Measurements from ENCODE around the gene PLXNA2. TPM values are rescaled to one million over a fixed set of nuclear protein-coding genes. Genes with fewer than 3 reads are reported as not detected.

The PLXNA2 gene
- polyA plus RNA-seq, 1 donor from 2014 or later = 0.15 TPM

DNA sequence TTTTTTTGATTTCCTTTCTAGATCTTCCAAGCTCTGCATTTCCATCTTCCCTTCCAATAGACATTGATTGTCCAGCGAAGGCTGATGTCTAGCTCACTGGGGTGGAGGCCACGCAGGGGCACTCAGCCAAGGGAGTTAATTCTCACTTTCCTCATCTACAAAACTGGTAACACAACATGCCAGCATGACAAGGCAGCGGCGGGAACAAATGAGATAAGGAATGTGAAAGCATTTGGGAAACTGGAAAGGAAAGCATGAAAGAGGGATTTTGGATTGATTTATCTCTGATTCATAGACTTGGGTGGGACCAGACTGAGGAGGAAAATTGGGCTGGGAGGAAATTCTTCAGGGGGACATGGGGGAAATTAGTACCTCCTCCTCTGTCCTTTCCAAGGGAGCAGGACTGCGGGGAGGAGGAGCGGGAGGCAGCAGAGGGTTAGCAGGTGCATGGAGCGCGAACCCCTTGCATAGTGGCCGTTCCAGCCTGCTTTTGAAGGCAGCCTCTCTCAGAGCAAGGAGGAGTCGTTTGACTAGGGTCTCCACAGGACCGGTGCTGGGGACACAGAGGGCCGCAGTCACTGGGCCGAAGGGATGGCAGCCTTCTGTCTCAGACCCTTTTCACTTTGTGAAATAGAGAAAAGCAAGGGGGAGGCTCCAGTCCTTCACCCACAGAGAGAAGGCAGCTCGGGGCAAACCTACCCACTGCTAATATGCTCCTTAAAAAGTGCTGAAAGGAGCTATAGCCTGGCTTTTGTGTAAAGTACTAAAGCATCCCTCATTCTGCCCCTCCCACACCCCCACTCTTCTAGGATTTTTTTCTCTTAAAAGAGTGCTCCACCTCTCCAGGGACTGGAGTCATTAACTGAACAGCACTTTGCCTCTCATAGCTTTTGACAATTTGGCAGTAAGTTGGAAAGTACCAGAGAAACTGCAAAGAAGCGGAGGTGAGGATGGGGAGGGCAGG, 89.2 kb downstream of the PLXNA2 start:
- Mint-ChIP-seq H3K9me3 (no peaks in the 10 kb centered on the region), H3K27ac (no peak overlapping the region)

DNA sequence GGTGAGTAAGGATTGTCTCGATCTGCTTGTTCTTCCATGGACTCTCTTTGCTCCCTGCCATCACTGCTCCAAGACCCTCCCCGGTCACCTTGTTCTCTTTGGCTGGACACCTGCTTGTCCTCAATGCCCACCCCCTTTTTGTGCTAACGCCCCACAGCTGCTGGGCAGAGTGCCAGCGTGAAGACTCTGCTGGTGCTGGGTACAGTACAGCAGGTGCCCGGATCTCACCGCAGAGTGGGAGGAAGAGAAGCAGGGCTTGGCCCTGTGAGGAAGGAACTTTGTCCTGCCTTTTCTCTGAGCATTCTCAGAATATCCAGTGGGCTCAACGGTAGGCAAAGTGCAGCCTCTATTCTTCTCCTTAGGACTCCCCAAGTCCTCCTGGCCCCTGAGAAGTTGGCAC, 90.1 kb downstream of the PLXNA2 start:
- H3K4me1 Mint-ChIP-seq = no peaks in the 10 kb centered on the region
- H3K27me3 Mint-ChIP-seq = peaks cover 3% of the 10 kb centered on the region
- H3K27ac Mint-ChIP-seq = no peak overlapping the region
- H3K9me3 Mint-ChIP-seq = no peaks in the 10 kb centered on the region
- no peak overlapping the region for H3K4me3 Mint-ChIP-seq
- H3K36me3 Mint-ChIP-seq = no peaks in the 10 kb centered on the region

More for the DNA sequence above, 89.2 kb downstream of the PLXNA2 start:
- Mint-ChIP-seq H3K4me1 (no peaks in the 10 kb centered on the region), H3K4me3 (no peak overlapping the region), H3K27me3 (peaks cover 9% of the 10 kb centered on the region), H3K36me3 (no peaks in the 10 kb centered on the region)

DNA sequence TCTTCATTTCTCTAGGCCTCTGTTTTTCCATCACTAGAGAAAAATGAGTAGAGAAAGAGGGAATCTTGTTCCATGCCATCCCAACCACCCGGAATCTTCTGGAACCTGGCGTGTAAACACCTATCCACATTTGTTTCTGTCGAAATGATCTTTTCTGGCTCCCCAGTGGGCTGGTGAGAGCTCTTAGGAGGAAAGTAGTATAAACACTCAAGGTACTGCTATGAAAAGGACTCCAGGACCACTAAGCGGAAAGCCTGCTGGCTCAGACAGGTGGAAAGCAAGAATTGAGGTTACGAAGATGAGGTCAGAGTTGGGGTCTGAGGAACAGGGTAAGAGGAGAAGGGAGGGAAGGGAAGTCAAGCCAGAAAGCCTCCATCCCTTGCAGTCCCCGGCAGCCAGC, 90.8 kb downstream of the PLXNA2 start:
- Mint-ChIP-seq H3K27me3 (peaks cover 3% of the 10 kb centered on the region), H3K36me3 (no peaks in the 10 kb centered on the region), H3K27ac (no peak overlapping the region), H3K4me3 (no peak overlapping the region), H3K9me3 (no peaks in the 10 kb centered on the region), H3K4me1 (no peaks in the 10 kb centered on the region)

DNA sequence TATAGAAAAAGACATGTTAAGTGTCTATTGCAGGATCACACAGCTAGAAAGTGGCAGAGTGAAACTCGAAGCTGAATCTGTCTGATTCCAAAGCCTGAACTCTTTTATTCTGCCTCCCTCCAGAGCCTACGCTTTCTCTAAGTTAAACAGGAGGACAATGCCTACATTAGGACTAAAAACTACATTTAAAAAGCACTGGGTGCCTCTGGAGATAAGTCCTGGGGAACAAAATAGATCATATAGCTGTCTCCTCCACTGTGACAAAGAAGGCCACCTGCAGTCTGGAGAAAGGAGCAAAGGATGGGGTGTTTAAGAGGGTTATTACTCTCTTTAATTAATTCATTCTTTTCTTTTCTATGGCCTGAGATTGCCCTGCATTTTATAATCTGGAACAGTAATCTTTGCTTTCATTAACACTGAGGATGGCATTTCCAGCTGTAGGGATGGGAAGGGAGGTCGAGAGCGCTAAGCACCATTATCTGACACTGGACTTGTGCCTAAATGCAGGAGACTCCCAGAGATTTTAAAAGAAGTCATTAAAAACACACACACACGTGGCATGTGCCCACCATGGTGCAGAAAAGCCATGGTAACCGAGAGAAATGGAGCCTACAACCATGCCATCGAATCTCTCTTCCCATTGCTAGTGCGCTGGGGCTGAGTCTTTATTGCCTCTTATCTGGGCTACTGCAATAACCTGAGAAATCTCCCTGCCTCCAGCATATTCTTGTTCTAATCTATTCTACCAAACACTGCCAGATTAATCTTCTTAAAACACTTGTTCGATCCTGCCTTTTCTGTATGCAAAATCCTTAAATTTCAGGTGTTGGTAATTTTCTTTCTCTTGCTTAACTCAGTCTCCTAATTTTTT, 92.2 kb downstream of the PLXNA2 start:
- no peak overlapping the region for H3K27ac Mint-ChIP-seq
- H3K4me1 Mint-ChIP-seq = no peaks in the 10 kb centered on the region
- no peaks in the 10 kb centered on the region for H3K27me3 Mint-ChIP-seq
- H3K36me3 Mint-ChIP-seq = no peaks in the 10 kb centered on the region
- no peaks in the 10 kb centered on the region for H3K9me3 Mint-ChIP-seq
- no peak overlapping the region for H3K4me3 Mint-ChIP-seq

DNA sequence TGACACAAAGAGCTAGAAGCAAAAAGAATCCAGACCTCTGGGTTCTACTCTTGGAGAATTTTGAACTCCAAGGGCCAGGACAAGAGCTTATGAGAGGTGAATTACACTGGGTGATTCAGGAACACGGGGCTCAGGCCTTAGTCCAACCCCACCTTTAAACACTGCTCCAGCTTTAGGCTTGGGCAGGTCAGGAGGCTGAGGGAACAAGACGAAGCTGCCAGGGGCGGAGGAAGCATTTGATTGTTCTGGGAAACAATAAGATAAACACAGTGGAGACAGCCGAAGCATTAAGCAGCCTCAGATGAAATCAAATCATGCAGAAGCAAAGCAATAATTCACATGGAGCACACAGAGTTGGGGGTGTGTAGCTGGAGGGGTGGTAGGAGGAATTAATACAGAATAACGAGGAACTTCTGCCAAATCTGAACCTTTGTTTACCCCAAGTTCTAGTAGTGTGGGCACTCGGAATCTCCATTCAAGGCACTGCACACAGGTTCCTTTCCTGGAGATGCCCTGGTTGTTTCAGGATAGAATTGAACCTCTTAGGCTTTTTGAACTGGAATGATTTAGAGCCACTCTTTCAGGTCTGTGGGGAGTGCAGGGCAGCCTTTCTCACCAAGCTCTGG, 93.2 kb downstream of the PLXNA2 start:
- Mint-ChIP-seq H3K27ac (no peak overlapping the region), H3K27me3 (no peaks in the 10 kb centered on the region), H3K4me3 (no peak overlapping the region), H3K9me3 (no peaks in the 10 kb centered on the region), H3K4me1 (no peaks in the 10 kb centered on the region), H3K36me3 (no peaks in the 10 kb centered on the region)

DNA sequence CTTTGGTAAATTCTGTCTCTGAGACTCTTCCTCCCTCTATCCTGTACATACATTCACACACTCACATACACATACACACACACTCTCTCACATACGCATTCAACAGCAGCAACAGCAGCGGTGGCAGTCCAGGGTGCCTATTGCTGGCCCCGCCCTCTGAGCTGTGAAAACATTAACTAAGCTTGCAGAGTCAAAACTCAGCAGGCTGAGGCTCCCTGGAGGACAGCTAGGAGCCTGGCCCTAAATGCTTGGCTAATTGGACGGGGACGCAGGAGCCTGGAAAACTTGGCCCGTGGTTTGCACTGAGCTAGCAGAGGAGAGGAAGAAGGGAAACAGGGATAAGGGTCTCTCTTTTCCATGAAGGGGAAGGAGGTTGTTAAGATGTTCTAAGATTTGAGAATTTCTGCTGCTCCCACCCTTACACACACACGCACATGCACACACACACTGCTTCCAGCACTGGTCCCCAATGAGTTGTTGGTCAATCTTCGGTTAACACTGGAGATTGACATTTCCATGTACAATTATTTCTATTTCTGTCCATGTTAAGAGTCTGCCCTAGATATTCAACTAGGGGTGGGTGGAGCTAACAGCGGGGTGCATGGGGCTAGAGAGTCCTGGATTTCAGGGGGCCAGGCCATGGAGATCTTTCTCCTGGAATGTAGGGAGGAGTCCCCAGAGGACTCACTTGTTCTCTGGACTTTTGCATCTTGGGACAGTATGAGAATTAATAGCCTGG, 94.2 kb downstream of the PLXNA2 start:
- Mint-ChIP-seq H3K27me3 (no peaks in the 10 kb centered on the region), H3K4me3 (no peak overlapping the region), H3K36me3 (no peaks in the 10 kb centered on the region), H3K4me1 (no peaks in the 10 kb centered on the region), H3K9me3 (no peaks in the 10 kb centered on the region), H3K27ac (no peak overlapping the region)

DNA sequence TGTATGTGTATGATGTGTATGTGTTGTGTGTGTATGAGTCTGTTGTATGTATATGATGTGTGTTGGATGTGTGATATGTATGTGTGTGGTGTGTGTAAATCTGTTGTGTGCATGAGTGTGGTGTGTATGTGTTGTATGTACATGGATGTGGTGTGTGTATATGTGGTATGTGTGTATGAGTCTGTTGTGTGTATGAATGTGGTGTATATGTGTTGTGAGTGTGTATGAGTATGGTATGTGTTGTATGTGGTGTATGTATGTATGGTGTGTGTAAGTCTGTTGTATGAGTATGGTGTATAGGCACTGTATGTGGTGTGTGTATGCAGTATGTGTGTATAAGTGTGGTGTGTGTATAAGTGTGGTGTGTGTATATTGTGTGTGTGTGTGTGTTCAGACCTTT, 95.0 kb downstream of the PLXNA2 start:
- H3K4me3 Mint-ChIP-seq = no peak overlapping the region
- H3K4me1 Mint-ChIP-seq = no peaks in the 10 kb centered on the region
- H3K27me3 Mint-ChIP-seq = no peaks in the 10 kb centered on the region
- no peaks in the 10 kb centered on the region for H3K36me3 Mint-ChIP-seq
- H3K9me3 Mint-ChIP-seq = no peaks in the 10 kb centered on the region
- no peak overlapping the region for H3K27ac Mint-ChIP-seq

DNA sequence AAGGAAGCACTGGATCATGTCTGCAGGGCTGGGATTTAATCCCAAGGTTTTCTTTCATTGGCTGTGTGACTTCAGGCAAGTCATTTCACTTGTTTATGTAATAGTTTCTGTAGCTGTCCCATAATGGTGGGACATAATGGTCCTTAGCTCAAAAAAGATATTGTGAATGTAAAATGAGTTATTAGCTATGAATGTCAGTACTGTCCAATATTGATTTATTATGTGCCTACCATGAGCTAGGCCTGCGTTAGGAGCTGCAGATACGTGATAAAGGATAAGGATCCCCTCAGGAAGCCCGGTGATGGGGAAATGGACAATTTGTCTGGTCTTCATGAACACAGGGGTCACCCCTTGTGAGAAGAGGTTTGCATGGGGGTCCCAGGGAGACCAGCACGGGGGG, 95.8 kb downstream of the PLXNA2 start:
- no peaks in the 10 kb centered on the region for H3K36me3 Mint-ChIP-seq
- no peak overlapping the region for H3K27ac Mint-ChIP-seq
- no peaks in the 10 kb centered on the region for H3K4me1 Mint-ChIP-seq
- no peaks in the 10 kb centered on the region for H3K9me3 Mint-ChIP-seq
- no peak overlapping the region for H3K4me3 Mint-ChIP-seq
- no peaks in the 10 kb centered on the region for H3K27me3 Mint-ChIP-seq

DNA sequence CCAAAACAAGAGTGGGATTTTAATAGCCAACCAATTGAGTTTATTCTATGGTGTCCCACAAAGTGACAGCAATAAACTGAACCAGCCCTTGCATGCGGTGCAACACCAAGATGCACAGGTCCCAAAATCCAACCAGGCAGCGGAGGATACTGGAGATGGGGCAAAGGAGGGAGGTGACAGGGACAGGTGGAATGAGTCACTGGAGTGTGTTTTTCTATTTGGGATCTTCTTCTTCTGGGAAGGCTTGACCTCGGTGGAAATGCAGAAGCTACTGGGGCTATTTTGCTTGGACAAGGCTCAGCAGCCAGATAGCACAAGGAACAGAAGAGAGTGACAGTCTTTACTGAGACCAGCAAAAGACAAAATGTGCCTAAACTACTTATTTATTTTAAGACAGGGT, 97.5 kb downstream of the PLXNA2 start:
- no peaks in the 10 kb centered on the region for H3K27me3 Mint-ChIP-seq
- no peak overlapping the region for H3K4me3 Mint-ChIP-seq
- H3K9me3 Mint-ChIP-seq = no peaks in the 10 kb centered on the region
- no peaks in the 10 kb centered on the region for H3K36me3 Mint-ChIP-seq
- H3K4me1 Mint-ChIP-seq = no peaks in the 10 kb centered on the region
- no peak overlapping the region for H3K27ac Mint-ChIP-seq

DNA sequence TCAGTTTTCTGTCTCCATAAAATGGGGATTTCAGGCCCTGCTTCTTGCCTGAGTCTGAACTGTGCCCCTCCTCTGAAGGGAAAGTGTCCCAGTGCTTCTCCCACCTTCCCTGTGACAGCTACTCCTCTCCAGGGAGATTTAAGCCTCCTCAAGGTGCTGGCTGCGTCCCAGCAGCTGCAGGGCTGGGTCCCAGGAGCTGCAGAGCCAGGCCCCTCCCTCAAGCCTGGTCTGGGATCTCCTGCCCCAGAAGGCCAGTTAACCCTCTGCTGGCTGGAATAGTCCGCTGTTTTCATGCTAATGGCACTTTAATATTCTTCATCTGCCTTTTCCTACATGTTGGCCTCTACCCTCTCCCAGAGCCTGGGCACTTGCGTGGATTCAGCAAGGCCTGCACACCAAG, 99.0 kb downstream of the PLXNA2 start:
- no peaks in the 10 kb centered on the region for H3K9me3 Mint-ChIP-seq
- no peaks in the 10 kb centered on the region for H3K36me3 Mint-ChIP-seq
- H3K4me1 Mint-ChIP-seq = no peaks in the 10 kb centered on the region
- H3K27ac Mint-ChIP-seq = no peak overlapping the region
- no peaks in the 10 kb centered on the region for H3K27me3 Mint-ChIP-seq
- no peak overlapping the region for H3K4me3 Mint-ChIP-seq

DNA sequence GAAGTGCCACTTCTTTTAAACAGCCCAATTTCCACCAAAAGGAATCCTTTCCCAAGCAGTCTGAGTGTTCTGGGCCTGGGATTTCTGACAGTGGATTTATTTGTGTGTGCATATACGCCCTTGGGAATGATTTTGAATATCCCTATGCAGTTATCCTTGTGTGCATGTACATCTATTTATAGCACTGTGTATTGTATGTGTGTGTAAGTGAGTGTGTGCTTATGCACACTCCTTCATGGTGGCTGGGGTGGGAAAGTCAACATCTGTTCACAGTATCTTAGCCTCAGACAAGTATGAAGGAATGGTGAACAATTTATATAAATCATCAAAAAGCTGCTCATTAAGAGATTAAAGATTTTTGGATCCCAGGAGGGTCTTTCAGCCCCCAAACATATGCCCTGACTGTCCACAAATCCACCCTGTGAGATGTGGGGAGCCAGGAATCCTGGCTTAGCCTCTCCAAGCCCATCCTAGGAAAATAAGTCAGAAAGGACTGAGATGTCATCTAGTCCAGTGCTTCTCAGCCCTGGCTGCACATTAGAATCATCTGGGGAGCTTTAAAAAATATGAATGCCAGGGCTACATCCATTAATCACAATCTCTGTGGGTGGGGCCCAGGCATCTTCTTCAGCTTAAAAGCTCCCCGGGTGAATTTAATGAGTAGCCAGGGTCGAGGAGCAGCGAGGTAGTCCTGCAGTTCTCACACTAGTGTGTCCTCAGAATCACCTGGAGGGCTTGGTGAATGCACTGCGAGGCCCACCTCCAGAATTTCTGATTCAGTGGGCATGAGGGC, 101.4 kb downstream of the PLXNA2 start:
- no peaks in the 10 kb centered on the region for H3K27me3 Mint-ChIP-seq
- H3K4me1 Mint-ChIP-seq = no peaks in the 10 kb centered on the region

DNA sequence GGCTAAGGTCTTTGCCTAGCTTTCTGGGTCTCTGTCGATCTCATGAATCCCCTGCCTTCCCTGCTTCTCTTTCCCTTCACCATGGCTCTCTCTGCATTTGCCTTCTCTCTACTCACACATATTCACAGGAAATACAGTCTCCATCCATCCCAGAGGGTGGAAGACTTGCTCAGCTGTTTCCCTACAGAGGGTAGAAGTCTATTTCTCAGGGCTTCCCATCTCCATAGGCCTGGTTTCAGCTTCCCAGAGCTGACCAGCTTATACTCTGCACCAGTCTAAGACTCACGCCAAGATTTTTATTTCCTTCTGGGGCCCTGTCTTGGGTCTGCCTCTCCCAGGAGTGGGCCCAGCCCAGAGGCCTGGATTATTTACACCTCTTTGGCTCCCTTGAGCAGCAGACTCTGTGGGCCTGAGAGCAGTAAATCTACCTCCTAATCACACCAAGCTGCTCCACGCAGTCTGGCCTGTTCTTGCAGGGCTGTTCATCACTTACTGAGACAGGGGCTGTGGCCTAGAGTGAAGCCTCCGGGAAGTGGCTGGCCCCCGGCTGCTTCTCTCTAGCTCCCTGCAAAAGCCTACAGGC, 102.5 kb downstream of the PLXNA2 start:
- no peaks in the 10 kb centered on the region for H3K27me3 Mint-ChIP-seq
- no peaks in the 10 kb centered on the region for H3K4me1 Mint-ChIP-seq
- H3K36me3 Mint-ChIP-seq = no peaks in the 10 kb centered on the region
- no peaks in the 10 kb centered on the region for H3K9me3 Mint-ChIP-seq
- H3K27ac Mint-ChIP-seq = no peak overlapping the region
- no peak overlapping the region for H3K4me3 Mint-ChIP-seq

More for the DNA sequence above, 101.4 kb downstream of the PLXNA2 start:
- Mint-ChIP-seq H3K27ac (no peak overlapping the region), H3K4me3 (no peak overlapping the region), H3K36me3 (no peaks in the 10 kb centered on the region), H3K9me3 (no peaks in the 10 kb centered on the region)

DNA sequence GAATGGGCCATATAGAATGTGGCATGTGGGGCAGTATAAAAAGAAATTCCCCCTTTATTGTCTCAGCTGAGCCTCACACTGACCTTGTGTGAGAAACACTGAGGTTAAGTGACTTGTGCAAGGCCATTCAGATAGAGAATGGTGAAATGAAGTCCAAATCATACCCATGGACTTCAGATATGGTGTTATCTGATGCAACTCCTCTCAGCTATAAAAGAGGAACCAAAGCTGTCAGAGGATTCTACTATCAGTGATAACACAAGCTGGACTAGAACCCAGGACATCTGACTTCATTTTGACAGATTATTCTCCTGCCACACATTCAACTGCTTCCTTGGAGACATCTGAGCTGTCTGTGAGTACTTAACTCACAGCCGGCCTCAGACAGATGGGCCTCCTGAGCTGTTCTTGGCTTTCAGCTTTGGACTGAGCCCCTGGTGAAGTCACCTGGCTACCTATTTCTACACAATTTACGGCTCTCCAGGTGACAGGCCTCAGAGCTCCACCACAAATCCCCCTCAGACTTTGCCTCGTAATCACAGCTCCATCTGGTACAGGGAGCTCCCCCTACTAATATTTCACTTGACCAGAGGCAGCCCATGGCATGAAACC, 104.6 kb downstream of the PLXNA2 start:
- Mint-ChIP-seq H3K9me3 (no peaks in the 10 kb centered on the region), H3K36me3 (no peaks in the 10 kb centered on the region), H3K27ac (no peak overlapping the region), H3K27me3 (no peaks in the 10 kb centered on the region), H3K4me3 (no peak overlapping the region), H3K4me1 (no peaks in the 10 kb centered on the region)

All from IgD-negative memory B cell (primary cell).